ENCODE results near the gene ABHD2. TPM values are rescaled to one million over a fixed set of nuclear protein-coding genes. Genes with fewer than 3 reads are reported as not detected.

Gene ABHD2
- total and polyA plus RNA-seq, 5 donors from 2014 or later, result 18.7 to 67.8 (median 21.3) TPM

GRCh38 chr15:89144491-89144890 lies 56.2 kb downstream of the ABHD2 start:
- Histone ChIP-seq H3K9me3 (ENCODE audit: control insufficient read depth in 2 of 2, low read length in 2 of 2) (no peaks in the 10 kb centered on the region), H3K36me3 (ENCODE audit: control insufficient read depth, insufficient read depth, low read length) (peaks cover 8% of the 10 kb centered on the region), H3K27me3 (ENCODE audit: control insufficient read depth, insufficient read depth, low read length) (no peaks in the 10 kb centered on the region), H3K4me1 (ENCODE audit: control insufficient read depth, insufficient read depth, low read length, poor library complexity, severe bottlenecking) (no peaks in the 10 kb centered on the region), H3K4me3 (ENCODE audit: low read depth, low read length) (no peak overlapping the region), H3K27ac (ENCODE audit: insufficient read depth, low read length, poor library complexity, severe bottlenecking) (no peak overlapping the region)
- Mint-ChIP-seq H3K4me3 (no peak overlapping the region), H3K9me3 (no peaks in the 10 kb centered on the region), H3K4me1 (peaks cover 4 to 19% (median 16%) of the 10 kb centered on the region in 4 donors), H3K36me3 (peaks cover 9% of the 10 kb centered on the region), H3K27ac (peak overlapping the region in 1 of 3 donors; percentile 34), H3K27me3 (no peaks in the 10 kb centered on the region)
- no peak for ATAC-seq (ENCODE audit: low read depth in 2 of 2)
- DNase-seq, result no peak

- Mint-ChIP-seq H3K27ac (no peak overlapping the region), H3K4me1 (peaks cover 4 to 23% (median 16%) of the 10 kb centered on the region in 4 donors), H3K36me3 (peaks cover 5% of the 10 kb centered on the region), H3K27me3 (no peaks in the 10 kb centered on the region), H3K4me3 (no peak overlapping the region), H3K9me3 (no peaks in the 10 kb centered on the region)
- no peak for DNase-seq
- no peak overlapping the region for H3K4me3 ChIP-seq (ENCODE audit: low read depth, low read length)
- no peak for ATAC-seq (ENCODE audit: low read depth in 2 of 2)
- H3K27me3 ChIP-seq (ENCODE audit: control insufficient read depth, insufficient read depth, low read length), result no peaks in the 10 kb centered on the region
- H3K9me3 ChIP-seq (ENCODE audit: control insufficient read depth in 2 of 2, low read length in 2 of 2), result no peaks in the 10 kb centered on the region
- peaks cover 12% of the 10 kb centered on the region for H3K36me3 ChIP-seq (ENCODE audit: control insufficient read depth, insufficient read depth, low read length)
- H3K4me1 ChIP-seq (ENCODE audit: control insufficient read depth, insufficient read depth, low read length, poor library complexity, severe bottlenecking), result no peaks in the 10 kb centered on the region
- no peak overlapping the region for H3K27ac ChIP-seq (ENCODE audit: insufficient read depth, low read length, poor library complexity, severe bottlenecking)
These were observed 58.1 kb downstream of the ABHD2 start for GRCh38 chr15:89146366-89146765.

GRCh38 chr15:89148126-89148525 lies 59.9 kb downstream of the ABHD2 start:
- peaks cover 4 to 14% (median 12%) of the 10 kb centered on the region in 4 donors for H3K4me1 Mint-ChIP-seq
- peaks cover 13% of the 10 kb centered on the region for H3K36me3 Mint-ChIP-seq
- no peaks in the 10 kb centered on the region for H3K4me1 ChIP-seq (ENCODE audit: control insufficient read depth, insufficient read depth, low read length, poor library complexity, severe bottlenecking)
- DNase-seq (no peak), ATAC-seq (ENCODE audit: low read depth in 2 of 2) (no peak)
- no peaks in the 10 kb centered on the region for H3K9me3 Mint-ChIP-seq
- no peaks in the 10 kb centered on the region for H3K27me3 ChIP-seq (ENCODE audit: control insufficient read depth, insufficient read depth, low read length)
- H3K27me3 Mint-ChIP-seq, result no peaks in the 10 kb centered on the region
- H3K4me3 Mint-ChIP-seq, result no peak overlapping the region
- H3K27ac ChIP-seq (ENCODE audit: insufficient read depth, low read length, poor library complexity, severe bottlenecking), result no peak overlapping the region
- H3K9me3 ChIP-seq (ENCODE audit: control insufficient read depth in 2 of 2, low read length in 2 of 2), result no peaks in the 10 kb centered on the region
- no peak overlapping the region for H3K27ac Mint-ChIP-seq
- H3K36me3 ChIP-seq (ENCODE audit: control insufficient read depth, insufficient read depth, low read length), result peaks cover 23% of the 10 kb centered on the region
- no peak overlapping the region for H3K4me3 ChIP-seq (ENCODE audit: low read depth, low read length)

GRCh38 chr15:89149501-89150101 lies 61.3 kb downstream of the ABHD2 start:
- no peak for ATAC-seq (ENCODE audit: low read depth in 2 of 2)
- Mint-ChIP-seq H3K4me1 (peaks cover 0 to 8% (median 5%) of the 10 kb centered on the region in 4 donors), H3K27ac (peak overlapping the region; percentile 38 to 88 (median 69))

GRCh38 chr15:89150287-89150686 lies 62.0 kb downstream of the ABHD2 start:
- Mint-ChIP-seq H3K9me3 (no peaks in the 10 kb centered on the region), H3K36me3 (peaks cover 20% of the 10 kb centered on the region), H3K4me3 (no peak overlapping the region), H3K27me3 (no peaks in the 10 kb centered on the region), H3K27ac (no peak overlapping the region), H3K4me1 (peaks cover 0 to 8% (median 5%) of the 10 kb centered on the region in 4 donors)
- H3K9me3 ChIP-seq (ENCODE audit: control insufficient read depth in 2 of 2, low read length in 2 of 2), result no peaks in the 10 kb centered on the region
- ATAC-seq (ENCODE audit: low read depth in 2 of 2), result no peak
- no peaks in the 10 kb centered on the region for H3K27me3 ChIP-seq (ENCODE audit: control insufficient read depth, insufficient read depth, low read length)
- no peak overlapping the region for H3K4me3 ChIP-seq (ENCODE audit: low read depth, low read length)
- no peak for DNase-seq
- H3K27ac ChIP-seq (ENCODE audit: insufficient read depth, low read length, poor library complexity, severe bottlenecking), result no peak overlapping the region
- peaks cover 41% of the 10 kb centered on the region for H3K36me3 ChIP-seq (ENCODE audit: control insufficient read depth, insufficient read depth, low read length)
- no peaks in the 10 kb centered on the region for H3K4me1 ChIP-seq (ENCODE audit: control insufficient read depth, insufficient read depth, low read length, poor library complexity, severe bottlenecking)

More at GRCh38 chr15:89149501-89150101, 61.3 kb downstream of the ABHD2 start:
- no peak overlapping the region for H3K4me3 Mint-ChIP-seq
- DNase-seq, result no peak
- Histone ChIP-seq H3K36me3 (ENCODE audit: control insufficient read depth, insufficient read depth, low read length) (peaks cover 36% of the 10 kb centered on the region), H3K27me3 (ENCODE audit: control insufficient read depth, insufficient read depth, low read length) (no peaks in the 10 kb centered on the region), H3K4me1 (ENCODE audit: control insufficient read depth, insufficient read depth, low read length, poor library complexity, severe bottlenecking) (no peaks in the 10 kb centered on the region), H3K4me3 (ENCODE audit: low read depth, low read length) (no peak overlapping the region), H3K9me3 (ENCODE audit: control insufficient read depth in 2 of 2, low read length in 2 of 2) (no peaks in the 10 kb centered on the region), H3K27ac (ENCODE audit: insufficient read depth, low read length, poor library complexity, severe bottlenecking) (no peak overlapping the region)
- peaks cover 15% of the 10 kb centered on the region for H3K36me3 Mint-ChIP-seq
- H3K27me3 Mint-ChIP-seq, result no peaks in the 10 kb centered on the region
- H3K9me3 Mint-ChIP-seq, result no peaks in the 10 kb centered on the region

- no peak overlapping the region for H3K4me3 Mint-ChIP-seq
- Histone ChIP-seq H3K27ac (ENCODE audit: insufficient read depth, low read length, poor library complexity, severe bottlenecking) (no peak overlapping the region), H3K4me3 (ENCODE audit: low read depth, low read length) (no peak overlapping the region), H3K27me3 (ENCODE audit: control insufficient read depth, insufficient read depth, low read length) (no peaks in the 10 kb centered on the region), H3K9me3 (ENCODE audit: control insufficient read depth in 2 of 2, low read length in 2 of 2) (no peaks in the 10 kb centered on the region), H3K36me3 (ENCODE audit: control insufficient read depth, insufficient read depth, low read length) (peaks cover 47% of the 10 kb centered on the region), H3K4me1 (ENCODE audit: control insufficient read depth, insufficient read depth, low read length, poor library complexity, severe bottlenecking) (no peaks in the 10 kb centered on the region)
- no peaks in the 10 kb centered on the region for H3K9me3 Mint-ChIP-seq
- peak overlapping the region in 1 of 3 donors; percentile 14 for H3K27ac Mint-ChIP-seq
- no peak for ATAC-seq (ENCODE audit: low read depth in 2 of 2)
- no peaks in the 10 kb centered on the region for H3K27me3 Mint-ChIP-seq
- no peak for DNase-seq
- H3K4me1 Mint-ChIP-seq, result peaks cover 0 to 8% (median 5%) of the 10 kb centered on the region in 4 donors
- peaks cover 25% of the 10 kb centered on the region for H3K36me3 Mint-ChIP-seq
These were observed 62.8 kb downstream of the ABHD2 start for GRCh38 chr15:89150762-89151664.

GRCh38 chr15:89155122-89155521 lies 66.9 kb downstream of the ABHD2 start:
- ATAC-seq (ENCODE audit: low read depth in 2 of 2), result no peak
- H3K4me1 Mint-ChIP-seq, result peaks cover 3 to 7% (median 4%) of the 10 kb centered on the region in 4 donors
- H3K27ac Mint-ChIP-seq, result no peak overlapping the region
- no peak overlapping the region for H3K27ac ChIP-seq (ENCODE audit: insufficient read depth, low read length, poor library complexity, severe bottlenecking)
- no peak overlapping the region for H3K4me3 ChIP-seq (ENCODE audit: low read depth, low read length)
- no peak for DNase-seq
- peaks cover 49% of the 10 kb centered on the region for H3K36me3 Mint-ChIP-seq
- H3K9me3 ChIP-seq (ENCODE audit: control insufficient read depth in 2 of 2, low read length in 2 of 2), result no peaks in the 10 kb centered on the region
- no peak overlapping the region for H3K4me3 Mint-ChIP-seq
- no peaks in the 10 kb centered on the region for H3K27me3 Mint-ChIP-seq
- no peaks in the 10 kb centered on the region for H3K27me3 ChIP-seq (ENCODE audit: control insufficient read depth, insufficient read depth, low read length)
- H3K4me1 ChIP-seq (ENCODE audit: control insufficient read depth, insufficient read depth, low read length, poor library complexity, severe bottlenecking), result no peaks in the 10 kb centered on the region
- no peaks in the 10 kb centered on the region for H3K9me3 Mint-ChIP-seq
- peaks cover 63% of the 10 kb centered on the region for H3K36me3 ChIP-seq (ENCODE audit: control insufficient read depth, insufficient read depth, low read length)

Data from CD4-positive, CD25-positive, alpha-beta regulatory T cell (primary cell).